Measurements from ENCODE around the gene FAT1.
"Not testable (repeated sequence)": the region's sequence is repeated elsewhere in the genome, so short reads cannot be mapped to it uniquely, and the experiment has no call there.

Gene FAT1

DNA sequence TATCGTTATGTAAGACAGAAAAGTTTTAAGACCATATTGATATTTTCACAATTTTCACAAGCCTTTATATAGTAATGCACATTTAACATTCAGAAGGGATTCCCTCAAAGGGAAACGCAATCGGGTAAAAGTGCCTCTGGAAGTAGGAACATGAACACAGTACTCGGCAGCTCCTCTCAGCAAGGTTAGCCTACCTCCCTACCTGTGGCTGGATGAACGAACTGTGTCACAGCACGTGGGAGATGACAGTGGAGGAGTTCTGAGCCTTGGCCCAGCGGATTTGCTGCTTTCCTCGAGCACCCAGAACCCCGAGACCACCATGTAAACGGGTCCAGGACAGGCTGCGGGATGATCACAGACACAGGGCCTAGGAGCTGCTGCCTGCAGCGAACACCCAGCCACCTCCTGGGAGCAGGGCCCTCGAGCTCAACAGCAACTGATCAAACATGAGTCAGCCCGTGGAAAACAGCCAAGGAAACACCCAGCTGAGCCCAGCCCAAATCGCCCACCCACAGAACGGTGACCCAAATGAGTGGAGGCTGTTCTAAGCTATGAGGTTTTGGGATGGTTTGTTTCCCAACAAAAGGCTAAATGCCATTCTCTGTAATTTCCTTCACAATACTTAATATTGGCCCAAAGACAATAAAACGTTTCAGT, 30.4 kb downstream of the FAT1 start:
- no peak for DNase-seq

DNA sequence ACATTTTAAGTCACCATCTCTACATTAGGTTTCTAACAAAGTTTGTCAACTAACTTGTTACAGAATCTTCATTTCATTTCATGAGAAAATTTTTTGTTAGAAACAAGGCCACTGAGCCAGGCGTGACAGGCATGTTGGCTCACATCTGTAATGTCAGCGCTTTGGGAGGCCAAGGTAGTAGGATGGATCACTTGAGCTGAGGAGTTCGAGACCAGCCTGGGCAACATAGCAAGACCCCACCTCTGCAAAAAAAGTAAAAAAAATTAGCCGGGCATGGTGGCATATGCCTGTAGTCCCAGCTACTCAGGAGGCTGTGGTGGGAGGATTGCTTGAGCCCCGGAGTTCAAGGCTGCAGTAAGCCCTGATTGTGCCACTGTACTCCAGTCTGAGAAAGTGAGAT, 32.3 kb downstream of the FAT1 start:
- DNase-seq: no peak

- DNase-seq: no peak
Observed at GRCh38 chr4:186689476-186689875, 34.2 kb downstream of the FAT1 start.

- DNase-seq: no peak
Observed at GRCh38 chr4:186688150-186688943, 35.3 kb downstream of the FAT1 start.

GRCh38 chr4:186687265-186687664, 36.4 kb downstream of the FAT1 start:
- no peak for DNase-seq

- DNase-seq: no peak
Observed at GRCh38 chr4:186685767-186686183, 37.9 kb downstream of the FAT1 start.

- DNase-seq: no peak
Observed at GRCh38 chr4:186684889-186685309, 38.8 kb downstream of the FAT1 start.

- DNase-seq: no peak
Observed at GRCh38 chr4:186684220-186684619, 39.4 kb downstream of the FAT1 start.

DNA sequence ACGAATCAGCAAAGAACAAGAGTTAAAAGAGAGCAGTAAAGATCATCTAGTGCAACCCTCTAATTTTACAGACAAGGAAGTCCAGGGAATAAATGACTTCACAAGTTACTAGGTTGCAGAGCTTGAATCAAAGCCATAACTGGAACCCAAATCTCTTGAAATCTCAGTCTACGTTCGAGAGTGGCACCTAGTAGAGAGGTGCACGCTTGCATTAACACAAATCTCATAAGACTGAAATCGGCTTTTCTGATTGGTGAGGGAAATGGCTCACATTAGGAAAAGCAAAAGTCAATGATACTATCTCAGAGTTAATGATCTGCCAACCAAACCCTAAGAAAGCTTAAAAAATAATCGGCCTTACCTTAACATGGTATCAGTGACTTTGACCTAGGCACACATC, 43.0 kb downstream of the FAT1 start:
- DNase-seq: no peak

GRCh38 chr4:186676531-186677161, 47.0 kb downstream of the FAT1 start:
- DNase-seq: no peak

DNA sequence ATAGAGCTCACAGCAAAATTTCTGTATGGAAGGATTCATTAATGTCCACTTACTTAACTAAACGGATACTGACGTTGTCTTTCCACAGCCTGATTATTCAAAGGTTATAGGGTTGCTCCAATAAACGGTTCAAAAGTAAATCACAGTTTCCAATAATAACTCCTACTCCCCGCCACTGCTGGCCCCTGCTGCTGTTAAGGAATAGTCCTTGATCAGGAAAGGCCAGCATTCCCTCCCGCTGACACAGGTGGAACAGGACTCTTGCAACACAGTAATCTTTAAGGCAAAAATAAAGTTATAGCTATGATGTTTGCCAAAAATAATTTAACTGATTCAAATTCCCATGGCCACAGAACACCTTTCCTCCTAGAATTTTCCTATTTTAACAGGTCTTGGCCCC, 53.9 kb downstream of the FAT1 start:
- DNase-seq: no peak

GRCh38 chr4:186669159-186669731, 54.4 kb downstream of the FAT1 start:
- DNase-seq: peak in 1 of 2 experiments; percentile 30

DNA sequence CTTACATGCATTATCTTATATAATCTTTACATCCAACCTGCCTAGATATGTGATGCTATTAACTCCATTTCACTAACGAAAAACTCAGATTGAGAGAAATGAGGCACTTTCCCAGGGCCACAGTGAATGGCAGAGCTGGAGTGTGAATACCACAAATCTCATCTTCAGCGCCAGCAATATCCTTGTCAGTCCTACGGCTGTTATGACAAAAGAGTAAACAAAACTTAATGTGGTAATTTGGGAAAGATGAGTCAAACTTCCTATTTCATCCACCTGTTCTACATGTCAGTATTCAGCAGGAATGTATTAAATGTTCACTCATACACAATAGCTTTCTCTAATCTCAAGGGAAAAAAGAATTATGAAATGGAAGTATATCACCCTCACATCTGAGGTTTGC, 56.9 kb downstream of the FAT1 start:
- DNase-seq: no peak

GRCh38 chr4:186666252-186666651, 57.4 kb downstream of the FAT1 start:
- DNase-seq: no peak

GRCh38 chr4:186660403-186660802, 63.3 kb downstream of the FAT1 start:
- no peak for DNase-seq

GRCh38 chr4:186659935-186660334, 63.7 kb downstream of the FAT1 start:
- no peak for DNase-seq

DNA sequence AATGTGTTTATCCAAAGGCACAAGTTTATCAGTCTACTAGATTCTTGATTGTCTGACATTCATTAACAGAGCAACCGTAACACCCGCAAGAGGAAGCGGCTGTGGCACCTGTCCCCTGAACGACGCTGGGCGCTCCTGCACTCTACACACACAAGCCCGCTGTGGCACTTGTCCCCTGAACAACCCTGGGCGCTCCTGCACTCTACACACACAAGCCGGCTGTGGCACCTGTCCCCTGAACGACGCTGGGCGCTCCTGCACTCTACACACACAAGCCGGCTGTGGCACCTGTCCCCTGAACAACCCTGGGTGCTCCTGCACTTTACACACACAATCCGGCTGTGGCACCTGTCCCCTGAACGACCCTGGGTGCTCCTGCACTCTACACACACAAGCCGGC, 64.2 kb downstream of the FAT1 start:
- not testable (repeated sequence) for DNase-seq

- no peak for DNase-seq
Observed at GRCh38 chr4:186658657-186659056, 65.0 kb downstream of the FAT1 start.

DNA sequence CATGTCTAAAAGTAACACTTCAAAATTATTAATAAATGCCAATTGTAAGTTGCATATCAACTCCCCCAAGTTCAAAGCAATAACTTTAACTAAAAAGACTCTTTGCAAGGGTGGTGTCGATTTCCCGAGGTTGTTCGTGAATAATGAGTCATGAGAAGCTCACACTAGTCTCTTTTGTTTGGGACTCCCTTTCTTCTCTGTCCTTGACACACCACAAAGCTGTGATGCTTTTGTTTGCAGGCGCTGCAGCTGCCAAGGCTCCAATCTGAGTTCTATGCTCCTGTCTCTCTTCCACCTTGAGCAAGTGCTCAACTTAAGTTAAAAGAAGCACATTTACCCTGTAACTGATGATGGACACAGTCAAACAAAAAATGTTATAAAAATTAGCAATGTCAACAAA, 65.9 kb downstream of the FAT1 start:
- no peak for DNase-seq

- no peak for DNase-seq
Observed at GRCh38 chr4:186653969-186654368, 69.7 kb downstream of the FAT1 start.

- peak; percentile 7 to 63 for DNase-seq
Observed at GRCh38 chr4:186651624-186652023, 72.0 kb downstream of the FAT1 start.

- DNase-seq: no peak
Observed at GRCh38 chr4:186651181-186651603, 72.5 kb downstream of the FAT1 start.

GRCh38 chr4:186650401-186651180, 73.1 kb downstream of the FAT1 start:
- no peak for DNase-seq

Data from NCI-H524 (cell line).